Activated CD8-positive, alpha-beta T cell treated with anti-CD3 and anti-CD28 coated beads for 36 hours (primary cell): Measurements from ENCODE around the gene LAGE3. TPM values are rescaled to one million over a fixed set of nuclear protein-coding genes. Genes with fewer than 3 reads are reported as not detected.

Experiments
- ATAC-seq: fragments of 200-7000 bp; cut with Tn5 transposase; one replicate; pipeline ENCODE4 v1.10.0; 2021; ENCODE audit warnings: mild to moderate bottlenecking, moderate library complexity
- CTCF ChIA-PET: fragments of 350-600 bp; sonication (Branson Sonifier 250); formaldehyde crosslinking; loops from one replicate; lab custom pipeline; 2021; ENCODE audit warnings: antibody characterized with exemption; lab: Charles Lee
- POLR2A ChIA-PET: fragments of 350-600 bp; sonication (Branson Sonifier 250); formaldehyde crosslinking; loops from one replicate; lab custom pipeline; 2021; ENCODE audit warnings: antibody characterized with exemption; lab: Charles Lee
- DNase-seq: peaks from one replicate; pipeline ENCODE4 v3.0.0-alpha.2; 2020
- H3K27ac Mint-ChIP-seq: one replicate; pipeline ENCODE4 v1.8.0; 2021; ENCODE audit warnings: mild to moderate bottlenecking, mixed read lengths
- H3K27me3 Mint-ChIP-seq: one replicate; pipeline ENCODE4 v1.8.0; 2021; ENCODE audit warnings: mixed read lengths
- H3K36me3 Mint-ChIP-seq: one replicate; pipeline ENCODE4 v1.8.0; 2021; ENCODE audit warnings: low read depth, mixed read lengths
- H3K4me1 Mint-ChIP-seq: one replicate; pipeline ENCODE4 v1.8.0; 2021; ENCODE audit warnings: low read depth, mixed read lengths
- H3K4me3 Mint-ChIP-seq: one replicate; pipeline ENCODE4 v1.8.0; 2021; ENCODE audit warnings: mild to moderate bottlenecking, moderate library complexity, mixed read lengths
- H3K9me3 Mint-ChIP-seq: one replicate; pipeline ENCODE4 v1.8.0; 2021; ENCODE audit warnings: mixed read lengths
- intact Hi-C: fragments of 100-400 bp; cut with micrococcal nuclease; formaldehyde crosslinking; loops from one replicate; pipeline ENCODE4 v1.10.0; 2022
- total RNA-seq, 2 experiments: library from RNA; stranded (reverse); gene quantifications; one replicate each; pipeline ENCODE4 v1.2.3, GENCODE V29; 2021
- TF ChIP-seq, protein P1 (sequence below): fragments of 200-600 bp; IDR thresholded peaks from one replicate; pipeline ENCODE4 v1.8.0; 2022; ENCODE audit warnings: antibody characterized with exemption, mild to moderate bottlenecking

The LAGE3 gene
- total RNA-seq, 2 experiments from 2014 or later = 49.8 to 50.1 TPM

DNA sequence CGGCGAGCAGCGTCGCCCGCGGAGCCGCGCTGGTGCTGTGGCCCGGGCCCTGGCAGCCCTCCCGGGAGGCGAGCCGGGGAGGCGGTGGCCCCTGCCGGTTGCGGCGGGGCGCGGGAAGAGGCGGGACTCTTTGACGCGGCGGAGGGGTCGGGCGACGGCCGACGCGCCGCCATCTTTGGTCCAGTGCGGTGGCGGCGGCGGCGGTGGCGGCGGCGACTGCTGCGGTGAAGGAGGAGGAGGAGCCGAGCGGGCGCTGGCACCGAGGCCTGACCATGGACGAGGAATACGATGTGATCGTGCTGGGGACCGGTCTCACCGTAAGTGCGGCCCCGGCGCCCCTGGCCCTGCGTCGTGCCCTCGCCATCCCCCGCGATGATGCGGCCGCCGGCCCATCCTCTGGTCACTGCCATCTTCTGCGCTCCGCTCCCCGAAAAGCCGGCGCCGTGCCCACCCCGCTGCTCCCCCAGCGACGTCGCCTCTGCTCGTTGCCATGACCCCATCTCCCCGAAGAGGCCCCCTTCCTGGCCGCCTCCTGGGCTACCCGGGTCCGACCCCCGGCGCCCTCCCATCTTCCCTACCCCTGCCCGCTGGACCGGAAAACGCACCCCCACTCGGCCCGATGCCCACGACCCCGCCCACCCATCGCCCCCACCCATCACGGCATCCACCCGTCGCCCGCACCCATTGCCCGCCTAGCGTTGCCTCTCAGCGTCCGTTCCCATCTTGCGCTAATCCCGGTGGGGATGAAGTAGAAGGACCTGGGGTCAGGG is 41.9 kb downstream of the LAGE3 start, which contains the start of gene GDI1:
GDI1 (plus strand) TSS at position 172 of the 770 bp plus-strand sequence; CDS start at position 273, 101 bp downstream.
- Mint-ChIP-seq H3K27me3 (no peaks in the 10 kb centered on the region), H3K27ac (peak within 1 kb of the TSS; percentile 92), H3K4me3 (peak within 1 kb of the TSS; percentile 86), H3K9me3 (no peaks in the 10 kb centered on the region), H3K4me1 (peaks cover 27% of the 10 kb centered on the region), H3K36me3 (peaks cover 20% of the 10 kb centered on the region)
- DNase-seq = peak; percentile 45
- peak; percentile 57 for ATAC-seq
- CTCF ChIA-PET = no interaction called here
- TF ChIP-seq, protein P1, sequence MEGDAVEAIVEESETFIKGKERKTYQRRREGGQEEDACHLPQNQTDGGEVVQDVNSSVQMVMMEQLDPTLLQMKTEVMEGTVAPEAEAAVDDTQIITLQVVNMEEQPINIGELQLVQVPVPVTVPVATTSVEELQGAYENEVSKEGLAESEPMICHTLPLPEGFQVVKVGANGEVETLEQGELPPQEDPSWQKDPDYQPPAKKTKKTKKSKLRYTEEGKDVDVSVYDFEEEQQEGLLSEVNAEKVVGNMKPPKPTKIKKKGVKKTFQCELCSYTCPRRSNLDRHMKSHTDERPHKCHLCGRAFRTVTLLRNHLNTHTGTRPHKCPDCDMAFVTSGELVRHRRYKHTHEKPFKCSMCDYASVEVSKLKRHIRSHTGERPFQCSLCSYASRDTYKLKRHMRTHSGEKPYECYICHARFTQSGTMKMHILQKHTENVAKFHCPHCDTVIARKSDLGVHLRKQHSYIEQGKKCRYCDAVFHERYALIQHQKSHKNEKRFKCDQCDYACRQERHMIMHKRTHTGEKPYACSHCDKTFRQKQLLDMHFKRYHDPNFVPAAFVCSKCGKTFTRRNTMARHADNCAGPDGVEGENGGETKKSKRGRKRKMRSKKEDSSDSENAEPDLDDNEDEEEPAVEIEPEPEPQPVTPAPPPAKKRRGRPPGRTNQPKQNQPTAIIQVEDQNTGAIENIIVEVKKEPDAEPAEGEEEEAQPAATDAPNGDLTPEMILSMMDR = no peak
- POLR2A ChIA-PET = no interaction called here
- intact Hi-C loops = no loop called here

DNA sequence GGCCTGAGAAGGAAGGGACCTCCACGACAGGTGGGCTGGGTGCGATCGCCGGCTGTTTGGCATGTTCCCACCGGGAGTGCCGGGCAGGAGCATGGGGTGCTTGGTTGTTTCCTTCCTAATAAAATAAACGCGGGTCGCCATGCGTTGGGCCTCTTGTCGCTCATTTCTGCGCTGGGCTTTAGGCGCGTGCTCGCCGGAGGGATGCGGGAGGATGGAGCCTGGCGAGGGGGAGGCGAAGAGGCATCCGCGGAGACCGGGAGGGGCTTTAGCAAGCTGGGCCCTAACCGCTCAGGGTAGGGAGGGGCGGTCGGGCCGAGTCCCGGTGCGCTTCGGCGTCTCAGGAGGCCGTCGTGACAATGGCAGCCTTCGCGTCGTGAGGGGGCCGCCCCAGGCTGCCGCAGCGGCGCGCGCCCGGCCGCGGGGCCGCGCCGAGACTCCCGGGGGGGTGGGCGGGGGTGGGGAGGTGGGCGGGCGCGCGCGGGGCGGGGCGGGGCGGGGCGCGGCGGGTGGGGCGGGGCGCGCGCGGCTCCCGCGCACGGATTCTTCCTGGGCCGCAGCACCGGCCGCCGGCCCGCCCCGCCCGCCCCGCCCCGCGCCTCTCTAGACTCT is 42.6 kb downstream of the LAGE3 start:
- Mint-ChIP-seq H3K4me1 (peaks cover 22% of the 10 kb centered on the region), H3K9me3 (no peaks in the 10 kb centered on the region), H3K27me3 (no peaks in the 10 kb centered on the region), H3K36me3 (peaks cover 17% of the 10 kb centered on the region), H3K4me3 (peak overlapping the region; percentile 79), H3K27ac (peak overlapping the region; percentile 92)
- intact Hi-C loops = no loop called here
- ATAC-seq = peak; percentile 77
- ChIA-PET CTCF (no interaction called here), POLR2A (interaction anchor here (1.7 kb wide), 1 partner anchor 37 kb away, joined by 9 read pairs; no protein-coding TSS in a partner anchor)
- peak; percentile 61 for DNase-seq
- TF ChIP-seq, protein P1 = no peak

DNA sequence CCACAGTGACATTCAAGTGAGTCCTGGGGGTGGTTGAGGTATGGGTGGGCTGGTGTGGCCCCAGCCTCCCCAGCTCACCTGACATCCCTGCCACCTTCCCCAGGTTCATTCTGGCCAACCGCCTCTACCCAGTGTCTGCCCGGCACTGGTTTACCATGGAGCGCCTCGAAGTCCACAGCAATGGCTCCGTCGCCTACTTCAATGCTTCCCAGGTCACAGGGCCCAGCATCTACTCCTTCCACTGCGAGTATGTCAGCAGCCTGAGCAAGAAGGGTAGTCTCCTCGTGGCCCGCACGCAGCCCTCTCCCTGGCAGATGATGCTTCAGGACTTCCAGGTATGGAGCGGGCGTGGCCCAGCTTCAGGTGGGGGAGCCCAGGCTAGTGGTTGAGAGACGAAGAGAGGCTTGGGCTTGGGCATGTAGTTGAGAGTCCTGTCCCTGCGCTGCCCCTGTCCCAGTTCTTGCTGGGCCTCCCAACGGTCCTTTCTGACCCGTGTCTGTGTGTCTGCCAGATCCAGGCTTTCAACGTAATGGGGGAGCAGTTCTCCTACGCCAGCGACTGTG is 43.8 kb downstream of the LAGE3 start:
- Mint-ChIP-seq H3K4me3 (peak overlapping the region; percentile 10), H3K27ac (no peak overlapping the region), H3K9me3 (no peaks in the 10 kb centered on the region), H3K36me3 (peaks cover 15% of the 10 kb centered on the region), H3K4me1 (peaks cover 24% of the 10 kb centered on the region), H3K27me3 (no peaks in the 10 kb centered on the region)
- ChIA-PET CTCF (no interaction called here), POLR2A (interaction anchor here (1.7 kb wide), 1 partner anchor 36 kb away, joined by 9 read pairs; no protein-coding TSS in a partner anchor)
- intact Hi-C loops = no loop called here
- ATAC-seq (no peak), DNase-seq (no peak)
- TF ChIP-seq, protein P1 = no peak

- H3K27ac Mint-ChIP-seq = no peak overlapping the region
Observed at GRCh38 chrX:154434394-154435168, 44.5 kb downstream of the LAGE3 start.

More at GRCh38 chrX:154434394-154435168, 44.5 kb downstream of the LAGE3 start:
- no peak for ATAC-seq
- DNase-seq = no peak
- POLR2A ChIA-PET = interaction anchor here (1.7 kb wide), 1 partner anchor 35 kb away, joined by 9 read pairs; no protein-coding TSS in a partner anchor
- peaks cover 14% of the 10 kb centered on the region for H3K36me3 Mint-ChIP-seq
- peaks cover 25% of the 10 kb centered on the region for H3K4me1 Mint-ChIP-seq
- CTCF ChIA-PET = no interaction called here
- TF ChIP-seq, protein P1 = no peak
- H3K9me3 Mint-ChIP-seq = no peaks in the 10 kb centered on the region
- no peak overlapping the region for H3K4me3 Mint-ChIP-seq
- no peaks in the 10 kb centered on the region for H3K27me3 Mint-ChIP-seq
- intact Hi-C loops = no loop called here
